Smooth muscle cell (in vitro differentiated cells): Measurements from ENCODE around the gene NGDN. TPM values are rescaled to one million over a fixed set of nuclear protein-coding genes. Genes with fewer than 3 reads are reported as not detected.

Source experiments
- DNase-seq: peaks from one replicate; lab custom pipeline; 2025; ENCODE audit not compliant: unreplicated experiment; lab: John Stamatoyannopoulos, UW
- H2AFZ ChIP-seq: fragments of 200-600 bp; sonication (generic); 2 replicates; pipeline ENCODE4 v1.6.0; 2016; ENCODE audit warnings: antibody characterized with exemption, low read depth, mild to moderate bottlenecking
- H3F3A ChIP-seq: fragments of 200-600 bp; sonication (generic); 2 replicates; pipeline ENCODE4 v1.6.0; 2017; ENCODE audit warnings: antibody characterized with exemption, low read depth
- H3K27ac ChIP-seq: fragments of 200-600 bp; sonication (generic); 2 replicates; pipeline ENCODE4 v1.5.1; 2016; ENCODE audit warnings: low read depth, mild to moderate bottlenecking
- H3K27me3 ChIP-seq: fragments of 200-600 bp; sonication (generic); 2 replicates; pipeline ENCODE4 v1.6.1; 2016; ENCODE audit warnings: low read depth, mild to moderate bottlenecking
- H3K36me3 ChIP-seq: fragments of 200-600 bp; sonication (generic); 2 replicates; pipeline ENCODE4 v1.5.1; 2016; ENCODE audit warnings: low read depth
- H3K4me1 ChIP-seq: fragments of 200-600 bp; sonication (generic); 2 replicates; pipeline ENCODE4 v1.5.1; 2016; ENCODE audit warnings: low read depth
- H3K4me2 ChIP-seq: fragments of 200-600 bp; sonication (generic); 2 replicates; pipeline ENCODE4 v1.6.0; 2016; ENCODE audit warnings: mild to moderate bottlenecking
- H3K4me3 ChIP-seq: fragments of 200-600 bp; sonication (generic); 2 replicates; pipeline ENCODE4 v1.5.1; 2016; ENCODE audit warnings: mild to moderate bottlenecking
- H3K79me2 ChIP-seq: fragments of 200-600 bp; sonication (generic); 2 replicates; pipeline ENCODE4 v1.6.0; 2016; ENCODE audit warnings: low read depth, mild to moderate bottlenecking
- H3K9ac ChIP-seq: fragments of 200-600 bp; sonication (generic); 2 replicates; pipeline ENCODE4 v1.6.0; 2016; ENCODE audit warnings: low read depth
- H3K9me3 ChIP-seq: fragments of 200-600 bp; sonication (generic); replicated peaks from 2 replicates; pipeline ENCODE4 v1.5.1; 2016; ENCODE audit warnings: low read depth
- H4K20me1 ChIP-seq: fragments of 200-600 bp; sonication (generic); 2 replicates; pipeline ENCODE4 v1.6.0; 2016; ENCODE audit warnings: low read depth
- CTCF ChIP-seq: fragments of 200-600 bp; sonication (generic); IDR thresholded peaks from 2 replicates; pipeline ENCODE4 v1.5.1; 2017; ENCODE audit warnings: borderline replicate concordance, mild to moderate bottlenecking, antibody characterized with exemption; ENCODE audit not compliant: insufficient read depth, poor library complexity, severe bottlenecking
- WGBS: methylation state at CpG from one replicate; pipeline ENCODE4 v1.1.7; 2016; ENCODE audit warnings: low lambda C conversion rate; 5-methylcytosine and 5-hydroxymethylcytosine counted together
- polyA plus RNA-seq: library from polyadenylated mRNA; unstranded; fragments of >200 nt; fragmentation: Nextera tagmentation; extraction: Ambion mirVana; gene quantifications from 2 replicates; pipeline ENCODE4 v1.2.1, GENCODE V29; 2016
- total RNA-seq: library from RNA; depleted of rRNA; stranded (reverse); fragments of >200 nt; gene quantifications from 2 replicates; pipeline ENCODE4 v1.2.3, GENCODE V29; 2014

The NGDN gene
- total and polyA plus RNA-seq, 2 experiments from 2014 or later: 52.0 to 58.0 TPM

- no peak for TF ChIP-seq CTCF
- Histone ChIP-seq H3K79me2 (no peaks in the 10 kb centered on the region), H3F3A (no peaks in the 10 kb centered on the region), H3K4me3 (no peak overlapping the region), H4K20me1 (no peaks in the 10 kb centered on the region), H3K4me1 (no peaks in the 10 kb centered on the region), H2AFZ (no peak overlapping the region), H3K27me3 (no peaks in the 10 kb centered on the region), H3K9me3 (no peaks in the 10 kb centered on the region), H3K9ac (no peak overlapping the region), H3K36me3 (no peaks in the 10 kb centered on the region), H3K27ac (no peak overlapping the region), H3K4me2 (no peak overlapping the region)
- DNase-seq: no peak
- WGBS: 85% methylated on average over 8 of the region's 8 CpGs
Measured at GRCh38 chr14:23525611-23526010, 56.1 kb downstream of the NGDN start.

Other genes starting within 250 kb of the NGDN start
- not detected in 2 replicates for gene RNF212B, start 231.8 kb upstream of the NGDN start, total RNA-seq
- not detected in 2 replicates for gene RNF212B, start 231.8 kb upstream of the NGDN start, polyA plus RNA-seq
- 5.0 and 5.4 TPM in 2 replicates for gene HOMEZ, start 183.6 kb upstream of the NGDN start, total RNA-seq
- 4.9 and 5.1 TPM in 2 replicates for gene HOMEZ, start 183.6 kb upstream of the NGDN start, polyA plus RNA-seq
- 1.7 and 2.0 TPM in 2 replicates for gene PPP1R3E, start 166.8 kb upstream of the NGDN start, total RNA-seq
- gene PPP1R3E, start 166.8 kb upstream of the NGDN start, polyA plus RNA-seq: 0.71 and 1.5 TPM in 2 replicates
- gene BCL2L2, start 162.9 kb upstream of the NGDN start, total RNA-seq: 11.7 and 13.2 TPM in 2 replicates
- gene BCL2L2, start 162.9 kb upstream of the NGDN start, polyA plus RNA-seq: 1.6 and 2.0 TPM in 2 replicates
- 48.3 and 52.3 TPM in 2 replicates for gene PABPN1, start 148.2 kb upstream of the NGDN start, total RNA-seq
- gene PABPN1, start 148.2 kb upstream of the NGDN start, polyA plus RNA-seq: 139 and 156 TPM in 2 replicates
- gene SLC22A17, start 116.8 kb upstream of the NGDN start, total RNA-seq: 70.3 and 81.0 TPM in 2 replicates
- 127 and 134 TPM in 2 replicates for gene SLC22A17, start 116.8 kb upstream of the NGDN start, polyA plus RNA-seq
- 16.2 and 23.9 TPM in 2 replicates for gene EFS, start 104.5 kb upstream of the NGDN start, total RNA-seq
- 41.3 and 43.9 TPM in 2 replicates for gene EFS, start 104.5 kb upstream of the NGDN start, polyA plus RNA-seq
- gene IL25, start 96.9 kb upstream of the NGDN start, total RNA-seq: not detected in 2 replicates
- not detected in 2 replicates for gene IL25, start 96.9 kb upstream of the NGDN start, polyA plus RNA-seq
- gene CMTM5, start 92.7 kb upstream of the NGDN start, total RNA-seq: not detected in 2 replicates
- 0.59 TPM in 1 of 2 replicates, not detected in the other for gene CMTM5, start 92.7 kb upstream of the NGDN start, polyA plus RNA-seq
- gene MYH6, start 61.4 kb upstream of the NGDN start, total RNA-seq: not detected in 2 replicates
- gene MYH6, start 61.4 kb upstream of the NGDN start, polyA plus RNA-seq: 0.23 and 0.53 TPM in 2 replicates
- not detected in 2 replicates for gene MYH7, start 34.0 kb upstream of the NGDN start, total RNA-seq
- gene MYH7, start 34.0 kb upstream of the NGDN start, polyA plus RNA-seq: 0.02 TPM in 1 of 2 replicates, not detected in the other
- 0.13 and 0.27 TPM in 2 replicates for gene ZFHX2, start 82.1 kb downstream of the NGDN start, total RNA-seq
- gene ZFHX2, start 82.1 kb downstream of the NGDN start, polyA plus RNA-seq: 1.4 and 1.6 TPM in 2 replicates
- 5.7 and 10.2 TPM in 2 replicates for gene THTPA, start 86.6 kb downstream of the NGDN start, total RNA-seq
- gene THTPA, start 86.6 kb downstream of the NGDN start, polyA plus RNA-seq: 6.1 and 7.3 TPM in 2 replicates
- gene AP1G2, start 98.1 kb downstream of the NGDN start, total RNA-seq: 45.4 and 59.3 TPM in 2 replicates
- gene AP1G2, start 98.1 kb downstream of the NGDN start, polyA plus RNA-seq: 62.4 and 109 TPM in 2 replicates
- gene JPH4, start 109.1 kb downstream of the NGDN start, total RNA-seq: 0.54 and 2.4 TPM in 2 replicates
- not detected in 2 replicates for gene JPH4, start 109.1 kb downstream of the NGDN start, polyA plus RNA-seq
- gene DHRS2, start 166.7 kb downstream of the NGDN start, total RNA-seq: 0.36 and 3.7 TPM in 2 replicates
- 1.4 and 3.9 TPM in 2 replicates for gene DHRS2, start 166.7 kb downstream of the NGDN start, polyA plus RNA-seq